Measurements from ENCODE around the gene HECW1. TPM values are rescaled to one million over a fixed set of nuclear protein-coding genes. Genes with fewer than 3 reads are reported as not detected.

HECW1 gene
- total and polyA plus RNA-seq, 10 of the 15 experiments (the other 5 are each of a cell fraction or from before 2014, with no cell fraction given), result under 0.01 to 0.31 (median 0.04) TPM; not detected in 3

- H3K27me3 ChIP-seq (replicated peaks in 1 of 2; ENCODE audit: control insufficient read depth in 2 of 2, insufficient read depth in 2 of 2, low read length in 1 of 2), result no peaks in the 10 kb centered on the region
- no TSS peak for BruUV-seq (replicated peaks)
- H3K9ac ChIP-seq (ENCODE audit: control insufficient read depth, insufficient read depth, low read length), result no peak overlapping the region
- intact Hi-C loops (cut with micrococcal nuclease; ENCODE audit: unreplicated experiment), result no loop called here
- TF ChIP-seq BRCA1 (IDR thresholded peaks at IDR 0.05; ENCODE audit: low read depth, low read length), result no peak
- no peak for TF ChIP-seq SMARCA5 (IDR thresholded peaks at IDR 0.05)
- no peak for TF ChIP-seq SUZ12 (IDR thresholded peaks at IDR 0.05; ENCODE audit: unreplicated experiment)
- TF ChIP-seq RAD51 (IDR thresholded peaks at IDR 0.05), result no peak
- no peak for TF ChIP-seq BCL11A (IDR thresholded peaks at IDR 0.05; ENCODE audit: low read depth, low read length)
- DNase-seq (ENCODE audit: low read depth, low spot score), result no peak
- no peak overlapping the region for H2AFZ ChIP-seq (ENCODE audit: control insufficient read depth, low read depth, low read length)
- POLR2A ChIA-PET, result no interaction called here
- no peaks in the 10 kb centered on the region for H3K36me3 ChIP-seq (ENCODE audit: control insufficient read depth in 2 of 2, insufficient read depth in 2 of 2, low read length in 1 of 2)
- no peak overlapping the region for H3K4me3 ChIP-seq
- WGBS (ENCODE audit: insufficient coverage, insufficient replicate concordance, low lambda C conversion rate, missing lambda C conversion rate), result 87% methylated on average over 2 of the region's 2 CpGs
- CTCF ChIA-PET, result interaction anchor here (0.9 to 2.8 kb wide), 3 partner anchors 12 to 91 kb away, joined by 3 to 9 read pairs (median 9); partner anchors contain the start of gene STK17A
- FAIRE-seq, result no peak
- SMC1A ChIA-PET (ENCODE audit: uncharacterized antibody, unreplicated experiment), result interaction anchor here (0.9 to 2.1 kb wide), 2 partner anchors 15 to 36 kb away, joined by 4 to 8 read pairs; no protein-coding TSS in a partner anchor
- RAD21 ChIA-PET (ENCODE audit: unreplicated experiment), result no interaction called here
- H3K27ac ChIP-seq (ENCODE audit: control insufficient read depth, insufficient read depth), result no peak overlapping the region
- H3K9me3 ChIP-seq (replicated peaks; ENCODE audit: control insufficient read depth, insufficient read depth, low read length), result no peaks in the 10 kb centered on the region
- no peaks in the 10 kb centered on the region for H4K20me1 ChIP-seq (ENCODE audit: control insufficient read depth, insufficient read depth)
- H3K4me1 ChIP-seq (ENCODE audit: control insufficient read depth, insufficient read depth, low read length), result peaks cover 13% of the 10 kb centered on the region
- in situ Hi-C loops (cut with MboI), result no loop called here
- ATAC-seq, result no peak
- H3K79me2 ChIP-seq (ENCODE audit: control insufficient read depth, insufficient read depth, low read length), result no peaks in the 10 kb centered on the region
- no peak overlapping the region for H3K4me2 ChIP-seq (ENCODE audit: control insufficient read depth, insufficient read depth)
Observed at GRCh38 chr7:43491123-43491522, 378.7 kb downstream of the HECW1 start.

DNA sequence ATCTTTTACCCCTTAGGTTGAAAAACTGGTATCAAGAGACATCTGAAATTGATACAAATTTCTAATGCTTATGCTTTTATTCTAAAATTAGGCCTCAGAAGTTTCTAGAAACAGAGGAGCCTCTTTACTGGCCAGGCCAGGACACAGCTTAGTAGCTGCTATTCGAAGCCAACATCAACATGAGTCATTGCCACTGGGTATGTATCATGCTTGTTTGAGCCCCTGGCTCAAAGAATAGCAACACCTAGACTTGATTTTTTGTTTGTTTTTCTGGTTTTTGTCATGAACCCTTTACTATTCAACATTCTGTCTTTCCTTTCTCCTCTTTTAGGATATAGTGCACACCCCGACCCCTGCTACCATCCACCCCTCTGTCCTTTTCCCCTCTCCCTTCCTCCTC lies 379.5 kb downstream of the HECW1 start:
- H3K4me3 ChIP-seq, result no peak overlapping the region
- ChIA-PET CTCF (interaction anchor here (2.3 kb wide), 1 partner anchor 90 kb away, joined by 9 read pairs; the partner anchor contains the start of gene STK17A), RAD21 (ENCODE audit: unreplicated experiment) (no interaction called here), POLR2A (no interaction called here), SMC1A (ENCODE audit: uncharacterized antibody, unreplicated experiment) (interaction anchor here (2.1 kb wide), 1 partner anchor 14 kb away, joined by 8 read pairs; no protein-coding TSS in a partner anchor)
- in situ Hi-C loops (cut with MboI), result no loop called here
- no peak for TF ChIP-seq JUND (IDR thresholded peaks at IDR 0.05; ENCODE audit: low read depth, low read length)
- H2AFZ ChIP-seq (ENCODE audit: control insufficient read depth, low read depth, low read length), result no peak overlapping the region
- no peaks in the 10 kb centered on the region for H3K79me2 ChIP-seq (ENCODE audit: control insufficient read depth, insufficient read depth, low read length)
- 43% methylated on average over 2 of the region's 2 CpGs for WGBS (ENCODE audit: insufficient coverage, insufficient replicate concordance, low lambda C conversion rate, missing lambda C conversion rate)
- H3K9ac ChIP-seq (ENCODE audit: control insufficient read depth, insufficient read depth, low read length), result no peak overlapping the region
- no peaks in the 10 kb centered on the region for H4K20me1 ChIP-seq (ENCODE audit: control insufficient read depth, insufficient read depth)
- BruUV-seq (replicated peaks), result no TSS peak
- no peak overlapping the region for H3K4me2 ChIP-seq (ENCODE audit: control insufficient read depth, insufficient read depth)
- intact Hi-C loops (cut with micrococcal nuclease; ENCODE audit: unreplicated experiment), result no loop called here
- no peaks in the 10 kb centered on the region for H3K9me3 ChIP-seq (replicated peaks; ENCODE audit: control insufficient read depth, insufficient read depth, low read length)
- no peak overlapping the region for H3K27ac ChIP-seq (ENCODE audit: control insufficient read depth, insufficient read depth)
- DNase-seq (ENCODE audit: low read depth, low spot score) (no peak), ATAC-seq (no peak), FAIRE-seq (no peak)
- no peaks in the 10 kb centered on the region for H3K27me3 ChIP-seq (replicated peaks in 1 of 2; ENCODE audit: control insufficient read depth in 2 of 2, insufficient read depth in 2 of 2, low read length in 1 of 2)
- H3K4me1 ChIP-seq (ENCODE audit: control insufficient read depth, insufficient read depth, low read length), result peaks cover 13% of the 10 kb centered on the region
- H3K36me3 ChIP-seq (ENCODE audit: control insufficient read depth in 2 of 2, insufficient read depth in 2 of 2, low read length in 1 of 2), result no peaks in the 10 kb centered on the region

Data from GM12878 (cell line).